GM21423 (cell line): ENCODE results near the gene MACROD1.
"Not testable (repeated sequence)": the region's sequence is repeated elsewhere in the genome, so short reads cannot be mapped to it uniquely, and the experiment has no call there.

ENCODE experiments used
- ATAC-seq: cut with Tn5 transposase; IDR thresholded peaks from one replicate; pipeline ENCODE4 v1.9.1; 2021; ENCODE audit warnings: mild to moderate bottlenecking, moderate library complexity; ENCODE audit not compliant: unreplicated experiment

Gene MACROD1

GRCh38 chr11:63974259-63975143 lies 191.4 kb downstream of the MACROD1 start, which contains the start of gene COX8A:
COX8A (plus strand) TSS chr11:63974620; CDS start chr11:63974681, 61 bp downstream.
- ATAC-seq, result peak; percentile 97

- not testable (repeated sequence) for ATAC-seq
Observed at GRCh38 chr11:63973912-63974258, 192.0 kb downstream of the MACROD1 start.

GRCh38 chr11:63970902-63971301 lies 195.0 kb downstream of the MACROD1 start:
- no peak for ATAC-seq

- ATAC-seq, result no peak
Observed at GRCh38 chr11:63969461-63969860, 196.5 kb downstream of the MACROD1 start.

- ATAC-seq, result no peak
Observed at GRCh38 chr11:63966444-63966843, 199.5 kb downstream of the MACROD1 start.

GRCh38 chr11:63963895-63964294 lies 202.0 kb downstream of the MACROD1 start:
- ATAC-seq, result not testable (repeated sequence)

GRCh38 chr11:63961608-63962412 lies 204.1 kb downstream of the MACROD1 start:
- ATAC-seq, result no peak

- ATAC-seq, result no peak
Observed at GRCh38 chr11:63958008-63958407, 207.9 kb downstream of the MACROD1 start.

GRCh38 chr11:63952570-63952969 lies 213.3 kb downstream of the MACROD1 start:
- no peak for ATAC-seq

GRCh38 chr11:63951779-63952536 lies 214.0 kb downstream of the MACROD1 start:
- ATAC-seq, result peak; percentile 56
